22Rv1 (cell line): ENCODE data around the gene CUL2.

ENCODE experiments used
- CTCF ChIP-seq: fragments of 450-650 bp; IDR thresholded peaks from 2 replicates; pipeline ENCODE4 v1.5.1; 2017; ENCODE audit warnings: mild to moderate bottlenecking
- ZFX ChIP-seq: fragments of 450-650 bp; IDR thresholded peaks from 2 replicates; pipeline ENCODE4 v1.6.1; 2017; ENCODE audit warnings: antibody characterized with exemption, borderline replicate concordance

GRCh38 chr10:35074266-35074665 lies 15.9 kb downstream of the CUL2 start:
- TF ChIP-seq CTCF (no peak), ZFX (no peak)
